Progenitor cell of endocrine pancreas (in vitro differentiated cells): ENCODE data around the gene POC1B. TPM values are rescaled to one million over a fixed set of nuclear protein-coding genes. Genes with fewer than 3 reads are reported as not detected.

Experiments used
- DNase-seq: peaks from one replicate; pipeline ENCODE4 v3.0.0; 2021; ENCODE audit warnings: low spot score; ENCODE audit not compliant: unreplicated experiment
- H3K27ac Mint-ChIP-seq: 2 replicates; pipeline ENCODE4 v1.8.0; 2021; ENCODE audit warnings: mild to moderate bottlenecking, moderate library complexity, mixed read lengths
- H3K27me3 Mint-ChIP-seq: 2 replicates; pipeline ENCODE4 v1.8.0; 2021; ENCODE audit warnings: mixed read lengths
- H3K36me3 Mint-ChIP-seq: 2 replicates; pipeline ENCODE4 v1.8.0; 2022; ENCODE audit warnings: mixed read lengths; ENCODE audit not compliant: insufficient read depth
- H3K4me1 Mint-ChIP-seq: 2 replicates; pipeline ENCODE4 v1.8.0; 2021; ENCODE audit warnings: low read depth, mixed read lengths
- H3K4me3 Mint-ChIP-seq: 2 replicates; pipeline ENCODE4 v1.8.0; 2021; ENCODE audit warnings: low read depth, mild to moderate bottlenecking, moderate library complexity, mixed read lengths
- H3K9me3 Mint-ChIP-seq: 2 replicates; pipeline ENCODE4 v1.8.0; 2021; ENCODE audit warnings: low read depth, mixed read lengths
- total RNA-seq: library from RNA; stranded (reverse); gene quantifications from 2 replicates; pipeline ENCODE4 v1.2.1, GENCODE V29; 2021
- TF ChIP-seq, protein P1 (sequence below): fragments of 200-600 bp; sonication (generic); IDR thresholded peaks from one replicate; pipeline ENCODE4 v1.5.0; 2021; ENCODE audit warnings: antibody characterized with exemption, mild to moderate bottlenecking; ENCODE audit not compliant: unreplicated experiment

POC1B gene
- total RNA-seq, 1 donor from 2014 or later: 34.4 TPM

DNA sequence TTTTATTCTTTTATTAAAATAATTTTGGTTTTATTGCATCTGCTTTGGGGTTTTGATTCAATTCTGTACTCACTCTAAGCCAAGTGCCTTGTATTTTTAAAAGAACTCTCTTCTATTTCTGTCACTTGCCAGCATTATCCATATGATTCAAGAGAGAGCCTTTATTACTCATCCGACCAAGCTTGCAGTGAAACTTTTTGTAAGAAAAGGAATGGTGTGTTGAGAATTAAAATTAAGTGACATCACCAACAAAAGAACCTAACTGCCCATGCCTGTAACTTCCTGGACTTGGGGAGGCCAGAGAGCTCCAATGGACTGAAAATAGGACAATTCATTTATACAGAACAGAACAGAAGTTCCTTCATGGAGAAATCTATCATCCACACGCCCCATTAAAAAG is 53.3 kb downstream of the POC1B start:
- Mint-ChIP-seq H3K4me1 (peaks cover 13% of the 10 kb centered on the region), H3K36me3 (peaks cover 4% of the 10 kb centered on the region), H3K9me3 (no peaks in the 10 kb centered on the region), H3K27ac (no peak overlapping the region), H3K4me3 (no peak overlapping the region), H3K27me3 (no peaks in the 10 kb centered on the region)
- TF ChIP-seq, protein P1, sequence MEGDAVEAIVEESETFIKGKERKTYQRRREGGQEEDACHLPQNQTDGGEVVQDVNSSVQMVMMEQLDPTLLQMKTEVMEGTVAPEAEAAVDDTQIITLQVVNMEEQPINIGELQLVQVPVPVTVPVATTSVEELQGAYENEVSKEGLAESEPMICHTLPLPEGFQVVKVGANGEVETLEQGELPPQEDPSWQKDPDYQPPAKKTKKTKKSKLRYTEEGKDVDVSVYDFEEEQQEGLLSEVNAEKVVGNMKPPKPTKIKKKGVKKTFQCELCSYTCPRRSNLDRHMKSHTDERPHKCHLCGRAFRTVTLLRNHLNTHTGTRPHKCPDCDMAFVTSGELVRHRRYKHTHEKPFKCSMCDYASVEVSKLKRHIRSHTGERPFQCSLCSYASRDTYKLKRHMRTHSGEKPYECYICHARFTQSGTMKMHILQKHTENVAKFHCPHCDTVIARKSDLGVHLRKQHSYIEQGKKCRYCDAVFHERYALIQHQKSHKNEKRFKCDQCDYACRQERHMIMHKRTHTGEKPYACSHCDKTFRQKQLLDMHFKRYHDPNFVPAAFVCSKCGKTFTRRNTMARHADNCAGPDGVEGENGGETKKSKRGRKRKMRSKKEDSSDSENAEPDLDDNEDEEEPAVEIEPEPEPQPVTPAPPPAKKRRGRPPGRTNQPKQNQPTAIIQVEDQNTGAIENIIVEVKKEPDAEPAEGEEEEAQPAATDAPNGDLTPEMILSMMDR: no peak
- no peak for DNase-seq

DNA sequence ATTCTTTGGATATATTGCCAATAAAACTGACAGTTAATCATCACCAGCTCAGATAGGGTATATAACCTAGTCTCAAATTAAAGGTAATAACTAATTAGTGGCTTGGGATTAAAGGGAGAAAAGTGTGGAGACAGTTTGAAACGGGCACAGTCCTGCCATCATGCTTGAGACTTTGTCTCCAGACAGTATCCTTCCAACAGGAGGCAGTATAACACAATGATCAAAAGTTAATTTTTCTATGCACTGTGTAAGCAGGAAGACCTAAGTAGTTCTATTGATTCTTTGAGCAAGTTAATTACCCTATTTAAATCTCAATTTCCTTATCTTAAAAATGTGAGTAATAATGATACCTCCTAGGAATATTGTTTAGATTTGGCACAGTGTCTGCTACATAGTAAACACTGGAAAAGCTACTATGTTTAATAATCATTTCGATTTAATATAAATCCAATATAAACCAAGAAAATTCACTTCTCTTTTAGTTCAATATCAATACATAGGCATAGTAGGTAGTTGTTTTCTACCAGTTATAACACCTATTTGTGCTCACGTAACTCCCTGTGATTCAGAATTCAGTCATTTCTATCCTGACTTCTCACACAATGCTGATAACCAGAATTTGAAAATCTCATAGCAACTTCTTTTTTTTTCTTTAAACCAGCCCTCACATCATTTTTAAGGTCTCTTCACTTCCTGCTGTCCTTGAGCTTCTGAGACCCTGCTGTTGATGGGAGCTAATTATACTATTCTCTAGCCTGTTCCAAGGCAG is 54.9 kb downstream of the POC1B start:
- Mint-ChIP-seq H3K4me1 (peaks cover 14% of the 10 kb centered on the region), H3K27ac (no peak overlapping the region), H3K4me3 (no peak overlapping the region), H3K9me3 (no peaks in the 10 kb centered on the region), H3K27me3 (no peaks in the 10 kb centered on the region), H3K36me3 (peaks cover 4% of the 10 kb centered on the region)
- no peak for DNase-seq
- TF ChIP-seq, protein P1: peak; percentile 81

DNA sequence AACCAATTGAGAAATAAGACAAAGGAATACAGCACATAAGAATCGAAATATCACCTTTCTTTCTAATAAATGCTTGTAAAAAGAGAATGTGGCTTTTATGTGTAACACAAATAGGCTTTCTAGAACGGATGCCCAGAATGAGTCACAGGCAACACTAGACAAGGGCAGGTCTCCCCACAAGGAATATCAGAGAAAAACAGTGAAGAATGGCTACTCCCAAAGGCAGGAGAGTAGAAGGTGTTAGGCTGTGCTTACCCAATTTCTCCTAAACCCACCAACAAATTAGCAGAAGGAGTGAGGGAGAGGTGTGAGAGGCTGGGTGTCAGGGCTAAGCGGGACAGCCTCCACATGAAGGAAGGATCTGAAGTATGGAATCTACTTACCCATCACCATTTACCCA is 56.5 kb downstream of the POC1B start:
- Mint-ChIP-seq H3K36me3 (peaks cover 5% of the 10 kb centered on the region), H3K27ac (no peak overlapping the region), H3K4me1 (peaks cover 13% of the 10 kb centered on the region), H3K27me3 (no peaks in the 10 kb centered on the region), H3K4me3 (no peak overlapping the region), H3K9me3 (no peaks in the 10 kb centered on the region)
- no peak for DNase-seq
- TF ChIP-seq, protein P1: no peak

DNA sequence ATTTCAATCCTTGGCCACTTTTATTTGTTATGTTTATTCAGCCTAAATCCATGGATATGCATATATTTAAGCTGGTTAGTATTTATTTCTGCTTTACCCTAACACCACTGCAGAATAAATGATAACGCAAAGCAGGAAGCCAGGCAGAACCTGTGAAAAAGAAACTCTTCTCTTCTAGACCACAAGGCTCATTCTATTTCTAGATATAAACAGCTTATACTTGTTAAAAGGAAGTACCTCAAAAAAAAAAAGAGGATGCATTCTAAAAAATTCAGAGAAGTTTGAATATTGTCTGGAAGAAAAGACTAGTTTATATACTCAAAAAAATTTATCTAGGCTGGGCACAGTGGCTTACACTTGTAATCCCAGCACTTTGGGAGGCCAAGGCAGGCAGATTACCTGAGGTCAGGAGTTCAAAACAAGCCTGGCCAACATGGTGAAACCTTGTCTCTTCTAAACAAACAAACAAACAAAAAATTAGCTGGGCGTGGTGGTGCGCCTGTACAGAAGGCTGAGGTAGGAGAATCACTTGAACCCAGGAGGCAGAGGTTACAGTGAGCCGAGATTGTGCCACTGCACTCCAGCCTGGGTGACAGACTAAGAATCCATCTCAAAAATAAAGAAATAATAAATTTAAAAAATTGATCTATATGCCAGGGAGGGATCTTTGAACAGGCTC is 57.1 kb downstream of the POC1B start:
- Mint-ChIP-seq H3K4me1 (peaks cover 13% of the 10 kb centered on the region), H3K4me3 (no peak overlapping the region), H3K9me3 (no peaks in the 10 kb centered on the region), H3K27ac (no peak overlapping the region), H3K27me3 (no peaks in the 10 kb centered on the region), H3K36me3 (peaks cover 5% of the 10 kb centered on the region)
- DNase-seq: no peak
- TF ChIP-seq, protein P1: no peak

DNA sequence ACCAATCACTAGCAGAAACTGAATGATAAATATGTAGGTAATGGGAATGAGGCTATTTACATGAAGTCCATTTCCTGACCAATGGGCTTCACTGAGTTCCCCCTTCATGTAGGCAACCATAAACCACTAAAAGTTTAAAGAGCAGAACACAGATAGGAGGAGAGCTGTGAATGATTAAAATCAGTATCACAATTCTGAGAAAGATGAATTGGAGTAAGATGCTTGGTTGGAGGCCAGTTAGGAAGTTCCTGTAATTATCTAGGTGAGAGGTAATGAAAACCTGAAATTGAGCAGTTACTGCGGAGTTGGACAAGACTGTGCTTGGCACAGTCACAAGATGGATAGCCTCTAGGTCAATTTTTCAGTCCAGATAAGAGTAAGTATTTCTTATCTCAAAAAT is 57.8 kb downstream of the POC1B start:
- H3K27me3 Mint-ChIP-seq: no peaks in the 10 kb centered on the region
- TF ChIP-seq, protein P1: no peak
- no peak overlapping the region for H3K4me3 Mint-ChIP-seq
- H3K36me3 Mint-ChIP-seq: peaks cover 5% of the 10 kb centered on the region
- H3K4me1 Mint-ChIP-seq: peaks cover 13% of the 10 kb centered on the region
- DNase-seq: no peak
- no peak overlapping the region for H3K27ac Mint-ChIP-seq
- H3K9me3 Mint-ChIP-seq: no peaks in the 10 kb centered on the region
